K562 (cell line): Measurements from ENCODE around the gene LPCAT2. TPM values are rescaled to one million over a fixed set of nuclear protein-coding genes. Genes with fewer than 3 reads are reported as not detected.

Experiments used
- ATAC-seq: fragments of 200-7000 bp; cut with Tn5 transposase; 3 replicates; pipeline ENCODE4 v1.9.1; 2020; ENCODE audit warnings: moderate library complexity
- BruUV-seq: library from RNA; stranded (reverse); fragments of 400-500 nt; replicated peaks from 2 replicates; lab custom pipeline; 2021; lab: Mats Ljungman, UMichigan
- CTCF ChIA-PET: fragments of 300-600 bp; formaldehyde crosslinking; extraction: SDS; loops from one replicate; lab custom pipeline; 2021; ENCODE audit warnings: low intra/inter-chr PET ratio; lab: Yijun Ruan, JAX
- POLR2A ChIA-PET: fragments of 300-600, 350-650 bp; sonication (Branson Sonifier 250); formaldehyde crosslinking; extraction: SDS; loops from one replicate; lab custom pipeline; 2021; ENCODE audit warnings: antibody characterized with exemption, inconsistent platforms; lab: Yijun Ruan, JAX
- DNase-seq, 4 experiments: peaks; one replicate each; pipeline versions ENCODE4 v3.0.0 to v3.0.0-alpha.2; 2011 to 2018; ENCODE audit warnings: low spot score in 3 of 4, mixed read lengths in 3 of 4; ENCODE audit errors: extremely low read depth in 1 of 4
- FAIRE-seq: peaks from 2 replicates; lab custom pipeline; 2011; peaks lifted over from hg19 to GRCh38; lab: Jason Lieb, UNC
- H2AFZ ChIP-seq: 2 replicates; pipeline ENCODE4 v1.6.0; 2011; ENCODE audit warnings: low read depth, low read length, control low read depth, inconsistent platforms
- H3K27ac ChIP-seq: fragments of 200-600 bp; 3 replicates; pipeline ENCODE4 v1.8.0; 2011; ENCODE audit warnings: low read depth, mild to moderate bottlenecking, control low read depth, inconsistent platforms, low read length, moderate library complexity, mixed read lengths; ENCODE audit errors: extremely low read depth
- H3K27me3 ChIP-seq, 2 experiments: fragments of 300-600 bp in 1 of 2; 2 replicates in 1 of 2; 3 replicates in 1 of 2; pipeline versions ENCODE4 v1.6.0 to v1.8.0; 2011; ENCODE audit warnings: inconsistent platforms in 2 of 2, low read length in 2 of 2, mild to moderate bottlenecking in 1 of 2, mixed read lengths in 1 of 2, moderate library complexity in 1 of 2; ENCODE audit not compliant: control insufficient read depth in 2 of 2, insufficient read depth in 2 of 2
- H3K36me3 ChIP-seq: fragments of 300-600 bp; 3 replicates; pipeline ENCODE4 v1.8.0; 2011; ENCODE audit warnings: mild to moderate bottlenecking, low read length, inconsistent platforms; ENCODE audit not compliant: control insufficient read depth, insufficient read depth
- H3K4me1 ChIP-seq, 2 experiments: fragments of 200-600 bp in 1 of 2; replicated peaks in 1 of 2; 2 replicates in 1 of 2; 3 replicates in 1 of 2; pipeline versions ENCODE4 v1.5.1 to v1.8.0; 2011; ENCODE audit warnings: inconsistent platforms in 2 of 2, low read length in 2 of 2, mild to moderate bottlenecking in 1 of 2, mixed read lengths in 1 of 2, moderate library complexity in 1 of 2; ENCODE audit not compliant: control insufficient read depth in 2 of 2, insufficient read depth in 2 of 2
- H3K4me2 ChIP-seq: 2 replicates; pipeline ENCODE4 v1.6.1; 2011; ENCODE audit warnings: low read length, control low read depth, inconsistent platforms, mixed read lengths; ENCODE audit not compliant: insufficient read depth
- H3K4me3 ChIP-seq: fragments of 200-600 bp; sonication (generic), shearing (Covaris generic); 2 replicates; pipeline ENCODE4 v1.5.1; 2016; ENCODE audit warnings: control low read depth, inconsistent platforms
- H3K79me2 ChIP-seq: fragments of 200-600 bp; 3 replicates; pipeline ENCODE4 v1.8.0; 2011; ENCODE audit warnings: low read length, inconsistent platforms; ENCODE audit not compliant: control insufficient read depth, insufficient read depth
- H3K9ac ChIP-seq, 2 experiments: 2 replicates each; pipeline versions ENCODE4 v1.6.0 to v1.6.1; 2011; ENCODE audit warnings: low read depth in 2 of 2, low read length in 2 of 2, control low read depth in 1 of 2, inconsistent platforms in 1 of 2, mild to moderate bottlenecking in 1 of 2, mixed read lengths in 1 of 2; ENCODE audit not compliant: insufficient read depth in 1 of 2
- H3K9me1 ChIP-seq: one replicate; pipeline ENCODE4 v1.6.0; 2011; ENCODE audit warnings: inconsistent platforms, mild to moderate bottlenecking, low read length, moderate library complexity; ENCODE audit not compliant: control insufficient read depth, insufficient read depth
- H3K9me3 ChIP-seq: replicated peaks from 2 replicates; pipeline ENCODE4 v1.5.1; 2011; ENCODE audit warnings: low read depth, low read length, inconsistent platforms; ENCODE audit not compliant: control insufficient read depth, insufficient read depth
- H4K20me1 ChIP-seq: replicated peaks from 2 replicates; pipeline ENCODE4 v1.6.1; 2011; ENCODE audit warnings: low read length, inconsistent platforms, mixed read lengths; ENCODE audit not compliant: control insufficient read depth, insufficient read depth
- MGA ChIP-seq: fragments of 450-650 bp; IDR thresholded peaks from 2 replicates; pipeline ENCODE4 v1.6.1; 2016; ENCODE audit warnings: mild to moderate bottlenecking, moderate library complexity
- OTX1 ChIP-seq: fragments of 450-650 bp; formaldehyde crosslinking; IDR thresholded peaks from 2 replicates; pipeline ENCODE4 v1.4.0; 2022; ENCODE audit warnings: mild to moderate bottlenecking
- POLR2H ChIP-seq: IDR thresholded peaks from 2 replicates; pipeline ENCODE4 v1.6.1; 2016; ENCODE audit warnings: missing genetic modification characterization, low read depth, mild to moderate bottlenecking, control low read depth, missing compliant biosample characterization, moderate library complexity
- SMARCC2 ChIP-seq: fragments of 450-650 bp; IDR thresholded peaks from 2 replicates; pipeline ENCODE4 v1.6.1; 2017; ENCODE audit warnings: antibody characterized with exemption, moderate library complexity, mild to moderate bottlenecking, low read depth
- SNIP1 ChIP-seq: fragments of 450-650 bp; IDR thresholded peaks from 2 replicates; pipeline ENCODE4 v1.7.1; 2017; ENCODE audit warnings: low read depth, mild to moderate bottlenecking
- SPI1 ChIP-seq: IDR thresholded peaks from 2 replicates; pipeline ENCODE4 v1.6.1; 2011; ENCODE audit warnings: low read depth, low read length, control low read depth, borderline replicate concordance
- SREBF1 ChIP-seq: fragments of 150-350 bp; IDR thresholded peaks from 2 replicates; pipeline ENCODE4 v1.6.1; 2014; ENCODE audit warnings: antibody characterized with exemption, low read depth, low read length, borderline replicate concordance
- ZNF408 ChIP-seq: fragments of 250-450 bp; sonication (Bioruptor Pico); IDR thresholded peaks from 2 replicates; pipeline ENCODE4 v1.4.0; 2020; ENCODE audit warnings: low read depth, mild to moderate bottlenecking, moderate library complexity
- WGBS: fragments of 100-300 bp; shearing (Covaris generic); methylation state at CpG from one replicate; pipeline ENCODE4 v1.1.6; 2016; ENCODE audit warnings: low coverage, mixed read lengths; ENCODE audit not compliant: insufficient coverage; ENCODE audit errors: missing lambda C conversion rate; 5-methylcytosine and 5-hydroxymethylcytosine counted together
- in situ Hi-C: fragments of 300-500 bp; cut with MboI; formaldehyde crosslinking; loops from 4 replicates; pipeline ENCODE4 v1.15.0; 2018; ENCODE audit warnings: inconsistent platforms, mixed read lengths
- intact Hi-C: fragments of 100-400 bp; cut with micrococcal nuclease; formaldehyde crosslinking; loops from 2 replicates; pipeline ENCODE4 v1.14.2; 2022
- polyA plus RNA-seq, 8 experiments: library from polyadenylated mRNA; depleted of rRNA in 4 of 8; stranded (reverse) in 5 of 8; unstranded in 3 of 8; fragments of >200 nt; fragmentation: Nextera tagmentation in 2 of 8; fragmentation: Illumina TruSeq in 1 of 8; extraction: Ambion mirVana in 2 of 8; extraction: Trizol in 1 of 8; gene quantifications; 2 replicates each; pipeline versions ENCODE4 v1.2.1 to v1.2.3, GENCODE V29; 2011 to 2014; ENCODE audit warnings: inconsistent platforms in 1 of 8, missing spikeins in 1 of 8
- total RNA-seq, 7 experiments: library from RNA; depleted of rRNA in 6 of 7; stranded (reverse); fragments of >200 nt in 6 of 7; fragmentation: Illumina TruSeq in 2 of 7; extraction: Trizol in 2 of 7; gene quantifications; 2 replicates each; pipeline versions ENCODE4 v1.2.1 to v1.2.3, GENCODE V29; 2011 to 2021; ENCODE audit warnings: low replicate concordance in 1 of 7
- TF ChIP-seq, protein P1 (sequence below): fragments of 200-800 bp; sonication (Bioruptor generic); IDR thresholded peaks from 2 replicates; pipeline ENCODE4 v1.6.1; 2017; ENCODE audit warnings: missing genetic modification characterization, missing compliant biosample characterization

Gene LPCAT2
- total and polyA plus RNA-seq, 9 of the 15 experiments (the other 6 are each of a cell fraction or from before 2014, with no cell fraction given), result 2.9 to 15.0 (median 7.3) TPM

GRCh38 chr16:55510185-55510805, 1.4 kb downstream of the LPCAT2 start:
- WGBS, result 0% methylated on average over 4 of the region's 4 CpGs
- H3K27ac ChIP-seq, result peak overlapping the region; percentile 3; the same call in 1 of the 3 replicates
- H3K4me3 ChIP-seq, result 0 out of 2 replicates have a peak overlapping the region, but pooled peaks have one; percentile 64
- no peaks in the 10 kb centered on the region for H3K9me1 ChIP-seq
- no peaks in the 10 kb centered on the region for H4K20me1 ChIP-seq
- H3K9me3 ChIP-seq, result no peaks in the 10 kb centered on the region
- H3K79me2 ChIP-seq, result no peaks in the 10 kb centered on the region
- ChIA-PET POLR2A (interaction anchor here (1.0 kb wide), 1 partner anchor 196 kb away, joined by 3 read pairs; no protein-coding TSS in a partner anchor), CTCF (no interaction called here)
- H2AFZ ChIP-seq, result 0 out of 2 replicates have a peak overlapping the region, but pooled peaks have one; percentile 51
- DNase-seq (peak in 1 of 4 experiments; percentile 29), ATAC-seq (no peak), FAIRE-seq (peak; percentile 70)
- H3K27me3 ChIP-seq, result peaks cover 0 to 8% of the 10 kb centered on the region in 2 experiments; a peak in 1 of 5 replicates
- no peaks in the 10 kb centered on the region for H3K36me3 ChIP-seq
- in situ Hi-C loops (no loop called here), intact Hi-C loops (no loop called here)
- H3K4me2 ChIP-seq, result peak overlapping the region; percentile 81
- peaks cover 7 to 10% of the 10 kb centered on the region in 2 experiments; a peak in 4 of 5 replicates for H3K4me1 ChIP-seq
- no peak overlapping the region for H3K9ac ChIP-seq
- BruUV-seq, result no TSS peak
- TF ChIP-seq SMARCC2 (no peak), SPI1 (peak; percentile 95), OTX1 (no peak), POLR2H (tag) (no peak), MGA (peak; percentile 49; the same call in 1 of the 2 replicates), SNIP1 (no peak), SREBF1 (no peak), ZNF408 (CRISPR knock-in tag) (no peak)
- TF ChIP-seq, protein P1, sequence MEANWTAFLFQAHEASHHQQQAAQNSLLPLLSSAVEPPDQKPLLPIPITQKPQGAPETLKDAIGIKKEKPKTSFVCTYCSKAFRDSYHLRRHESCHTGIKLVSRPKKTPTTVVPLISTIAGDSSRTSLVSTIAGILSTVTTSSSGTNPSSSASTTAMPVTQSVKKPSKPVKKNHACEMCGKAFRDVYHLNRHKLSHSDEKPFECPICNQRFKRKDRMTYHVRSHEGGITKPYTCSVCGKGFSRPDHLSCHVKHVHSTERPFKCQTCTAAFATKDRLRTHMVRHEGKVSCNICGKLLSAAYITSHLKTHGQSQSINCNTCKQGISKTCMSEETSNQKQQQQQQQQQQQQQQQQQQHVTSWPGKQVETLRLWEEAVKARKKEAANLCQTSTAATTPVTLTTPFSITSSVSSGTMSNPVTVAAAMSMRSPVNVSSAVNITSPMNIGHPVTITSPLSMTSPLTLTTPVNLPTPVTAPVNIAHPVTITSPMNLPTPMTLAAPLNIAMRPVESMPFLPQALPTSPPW (CRISPR knock-in tag), result peak; percentile 59
